H1 (cell line): ENCODE measurements around the gene UNC93A. TPM values are rescaled to one million over a fixed set of nuclear protein-coding genes. Genes with fewer than 3 reads are reported as not detected.
"Not testable (repeated sequence)": the region's sequence is repeated elsewhere in the genome, so short reads cannot be mapped to it uniquely, and the experiment has no call there.

Experiments
- CTCF ChIA-PET: fragments of 300-600 bp; sonication (Branson Sonifier 250); formaldehyde crosslinking; loops from one replicate; lab custom pipeline; 2021; ENCODE audit not compliant: partially characterized antibody; lab: Charles Lee
- POLR2A ChIA-PET: fragments of 300-600 bp; sonication (Branson Sonifier 250); formaldehyde crosslinking; loops from one replicate; lab custom pipeline; 2021; ENCODE audit warnings: inconsistent platforms; ENCODE audit not compliant: partially characterized antibody; lab: Charles Lee
- DNase-seq, 2 experiments: peaks; one replicate each; pipeline versions ENCODE4 v3.0.0 to v3.0.0-alpha.2; 2010 to 2022; ENCODE audit warnings: low spot score in 2 of 2, low read depth in 1 of 2, mixed read lengths in 1 of 2
- FAIRE-seq: peaks from 2 replicates; lab custom pipeline; 2011; peaks lifted over from hg19 to GRCh38; lab: Jason Lieb, UNC
- H2AFZ ChIP-seq: 2 replicates; pipeline ENCODE4 v1.8.1; 2012; ENCODE audit warnings: low read length, inconsistent platforms
- H2AK5ac ChIP-seq: 2 replicates; pipeline ENCODE4 v1.6.1; 2013; ENCODE audit warnings: low read depth, low read length
- H2BK120ac ChIP-seq: replicated peaks from 2 replicates; pipeline ENCODE3; 2013; ENCODE audit warnings: low read depth, low read length, inconsistent platforms
- H2BK12ac ChIP-seq: 2 replicates; pipeline ENCODE4 v1.6.1; 2013; ENCODE audit warnings: low read depth, low read length
- H2BK15ac ChIP-seq: 2 replicates; pipeline ENCODE4 v1.6.1; 2013; ENCODE audit warnings: low read length
- H2BK20ac ChIP-seq: 2 replicates; pipeline ENCODE4 v1.6.1; 2013; ENCODE audit warnings: low read length
- H2BK5ac ChIP-seq: 2 replicates; pipeline ENCODE4 v1.6.1; 2013; ENCODE audit warnings: low read depth, low read length
- H3K14ac ChIP-seq: 2 replicates; pipeline ENCODE4 v1.6.1; 2013; ENCODE audit warnings: inconsistent platforms; ENCODE audit not compliant: insufficient read length
- H3K18ac ChIP-seq: 2 replicates; pipeline ENCODE4 v1.6.1; 2013; ENCODE audit warnings: low read length; ENCODE audit errors: extremely low read depth
- H3K23ac ChIP-seq: 2 replicates; pipeline ENCODE4 v1.6.1; 2013; ENCODE audit warnings: inconsistent platforms; ENCODE audit not compliant: insufficient read length
- H3K23me2 ChIP-seq: 2 replicates; pipeline ENCODE4 v1.6.1; 2013; ENCODE audit warnings: low read depth, low read length
- H3K27ac ChIP-seq: 2 replicates; pipeline ENCODE4 v1.6.1; 2011; ENCODE audit warnings: low read depth, low read length, inconsistent platforms
- H3K27me3 ChIP-seq, 4 experiments: replicated peaks in 1 of 4; 1 replicate in 1 of 4; 2 replicates in 3 of 4; pipeline versions ENCODE4 v1.6.1 to v1.8.1; 2011 to 2013; ENCODE audit warnings: low read length in 3 of 4, mild to moderate bottlenecking in 3 of 4, inconsistent platforms in 2 of 4, mixed read lengths in 2 of 4, moderate library complexity in 1 of 4; ENCODE audit not compliant: control insufficient read depth in 3 of 4, insufficient read depth in 3 of 4; ENCODE audit errors: extremely low read depth in 1 of 4
- H3K36me3 ChIP-seq, 4 experiments: 2 replicates each; pipeline versions ENCODE4 v1.6.1 to v1.8.1; 2011 to 2013; ENCODE audit warnings: mild to moderate bottlenecking in 4 of 4, low read length in 3 of 4, moderate library complexity in 2 of 4, control low read depth in 1 of 4, inconsistent platforms in 1 of 4; ENCODE audit not compliant: insufficient read depth in 4 of 4, control insufficient read depth in 2 of 4
- H3K4ac ChIP-seq: replicated peaks from 2 replicates; pipeline ENCODE3; 2013; ENCODE audit warnings: low read length, low read depth, mixed read lengths, inconsistent platforms; ENCODE audit not compliant: insufficient read length
- H3K4me1 ChIP-seq, 4 experiments: replicated peaks in 1 of 4; 1 replicate in 1 of 4; 2 replicates in 3 of 4; pipeline versions ENCODE4 v1.6.1 to v1.8.1; 2011 to 2013; ENCODE audit warnings: low read length in 3 of 4, inconsistent platforms in 2 of 4, mixed read lengths in 1 of 4; ENCODE audit not compliant: insufficient read depth in 4 of 4, control insufficient read depth in 3 of 4
- H3K4me2 ChIP-seq, 2 experiments: 2 replicates each; pipeline versions ENCODE4 v1.6.1 to v1.8.1; 2011 to 2013; ENCODE audit warnings: low read depth in 2 of 2, low read length in 2 of 2, control low read depth in 1 of 2, inconsistent platforms in 1 of 2, mild to moderate bottlenecking in 1 of 2; ENCODE audit not compliant: insufficient read depth in 1 of 2
- H3K4me3 ChIP-seq, 4 experiments: fragments of 200-600, 300-600 bp in 1 of 4; sonication (generic), shearing (Covaris generic), sonication (Bioruptor Twin) in 1 of 4; 2 replicates each; pipeline versions ENCODE4 v1.5.1 to v1.8.1; 2011 to 2016; ENCODE audit warnings: low read length in 4 of 4, low read depth in 3 of 4, control low read depth in 2 of 4, inconsistent platforms in 2 of 4, mild to moderate bottlenecking in 2 of 4, mixed read lengths in 1 of 4, moderate library complexity in 1 of 4; ENCODE audit not compliant: insufficient read depth in 2 of 4; ENCODE audit errors: extremely low read depth in 1 of 4
- H3K56ac ChIP-seq: replicated peaks from 2 replicates; pipeline ENCODE3; 2013; ENCODE audit warnings: low read depth, mild to moderate bottlenecking, mixed read lengths, low read length, inconsistent platforms; ENCODE audit not compliant: insufficient read length
- H3K79me1 ChIP-seq: 2 replicates; pipeline ENCODE4 v1.6.1; 2013; ENCODE audit warnings: low read depth, low read length, control low read depth
- H3K79me2 ChIP-seq, 2 experiments: 2 replicates each; pipeline versions ENCODE4 v1.6.1 to v1.8.1; 2012 to 2013; ENCODE audit warnings: low read length in 2 of 2, mild to moderate bottlenecking in 2 of 2, inconsistent platforms in 1 of 2; ENCODE audit not compliant: insufficient read depth in 2 of 2, control insufficient read depth in 1 of 2
- H3K9ac ChIP-seq, 4 experiments: replicated peaks in 1 of 4; 1 replicate in 1 of 4; 2 replicates in 3 of 4; pipeline versions ENCODE4 v1.6.1 to v1.8.1; 2011 to 2013; ENCODE audit warnings: low read depth in 3 of 4, low read length in 3 of 4, control low read depth in 2 of 4, mild to moderate bottlenecking in 2 of 4, moderate library complexity in 2 of 4, inconsistent platforms in 1 of 4; ENCODE audit errors: extremely low read depth in 1 of 4
- H3K9me3 ChIP-seq, 2 experiments: 2 replicates each; pipeline versions ENCODE4 v1.6.1 to v1.8.1; 2012 to 2013; ENCODE audit warnings: mild to moderate bottlenecking in 2 of 2, moderate library complexity in 2 of 2, control low read depth in 1 of 2, inconsistent platforms in 1 of 2, low read depth in 1 of 2, low read length in 1 of 2, mixed read lengths in 1 of 2; ENCODE audit not compliant: insufficient read depth in 2 of 2
- H4K20me1 ChIP-seq, 2 experiments: replicated peaks in 1 of 2; 2 replicates each; pipeline versions ENCODE3 to v1.8.1; 2011 to 2013; ENCODE audit warnings: inconsistent platforms in 2 of 2, low read length in 2 of 2, mild to moderate bottlenecking in 1 of 2; ENCODE audit not compliant: insufficient read depth in 2 of 2, control insufficient read depth in 1 of 2
- H4K5ac ChIP-seq: 2 replicates; pipeline ENCODE4 v1.6.1; 2013; ENCODE audit warnings: low read length, low read depth, mixed read lengths, inconsistent platforms; ENCODE audit not compliant: insufficient read length
- H4K8ac ChIP-seq: 2 replicates; pipeline ENCODE4 v1.8.0; 2013; ENCODE audit warnings: mild to moderate bottlenecking, moderate library complexity, low read length, inconsistent platforms; ENCODE audit not compliant: insufficient read depth; ENCODE audit errors: extremely low read depth
- H4K91ac ChIP-seq: replicated peaks from 2 replicates; pipeline ENCODE3; 2013; ENCODE audit warnings: low read length, mixed read lengths, inconsistent platforms; ENCODE audit not compliant: insufficient read length
- WGBS, 2 experiments: shearing (Covaris generic) in 1 of 2; methylation state at CpG; one replicate each; pipeline versions ENCODE4 v1.1.6 to v1.1.7; 2013 to 2015; ENCODE audit warnings: low lambda C conversion rate in 2 of 2, mixed read lengths in 2 of 2, inconsistent platforms in 1 of 2, low coverage in 1 of 2, missing lambda C conversion rate in 1 of 2; ENCODE audit not compliant: insufficient replicate concordance in 2 of 2, insufficient coverage in 1 of 2, insufficient read length in 1 of 2; ENCODE audit errors: extremely low coverage in 1 of 2, missing lambda C conversion rate in 1 of 2; 5-methylcytosine and 5-hydroxymethylcytosine counted together
- polyA plus RNA-seq, 7 experiments: library from polyadenylated mRNA; depleted of rRNA in 3 of 7; stranded (reverse) in 5 of 7; unstranded in 2 of 7; fragments of >200 nt in 5 of 7; fragments of 200-250 nt in 2 of 7; gene quantifications; 1 replicate in 5 of 7; 2 replicates in 1 of 7; 4 replicates in 1 of 7; pipeline versions ENCODE4 v1.2.1 to v1.2.3, GENCODE V29; 2011 to 2013; ENCODE audit warnings: missing spikeins in 2 of 7, mixed read lengths in 2 of 7
- total RNA-seq: library from RNA; stranded (reverse); fragmentation: NEBNext Ultra II Directional; extraction: Animal tissue kit (Norgen Biotek cat#: 25700); gene quantifications from 2 replicates; pipeline ENCODE4 v1.2.1, GENCODE V29; 2021

The UNC93A gene
- total and polyA plus RNA-seq, 2 of the 8 experiments (the other 6 are each of a cell fraction or from before 2014, with no cell fraction given): 0.39 TPM; not detected in 1

- H2BK20ac ChIP-seq: peak overlapping the region; percentile 2; the same call in 1 of the 2 replicates
- not testable (repeated sequence) for H4K8ac ChIP-seq, H3K27me3 ChIP-seq, H3K9ac ChIP-seq, H3K79me2 ChIP-seq, H4K5ac ChIP-seq, H3K4me3 ChIP-seq, H2BK15ac ChIP-seq, H3K36me3 ChIP-seq, H4K20me1 ChIP-seq, DNase-seq, H3K27ac ChIP-seq, H3K23me2 ChIP-seq, H3K23ac ChIP-seq, H2AFZ ChIP-seq, FAIRE-seq, H3K4ac ChIP-seq, H2AK5ac ChIP-seq, H3K56ac ChIP-seq, H3K14ac ChIP-seq, H3K79me1 ChIP-seq, H3K9me3 ChIP-seq
- H3K4me1 ChIP-seq: peaks cover 8 to 24% (median 17%) of the 10 kb centered on the region in 4 experiments
- peak overlapping the region; percentile 76; the same call in 1 of the 2 replicates for H2BK12ac ChIP-seq
- ChIA-PET CTCF (interaction anchor here (0.9 kb wide), 1 partner anchor 25 kb away, joined by 5 read pairs; no protein-coding TSS in a partner anchor), POLR2A (interaction anchor here (1.0 kb wide), 2 partner anchors 25 to 42 kb away, joined by 3 read pairs; no protein-coding TSS in a partner anchor)
- H2BK5ac ChIP-seq: peak overlapping the region; percentile 76; the same call in 1 of the 2 replicates
- peak overlapping the region in 1 of 2 experiments; percentile 46; a peak in 2 of 4 replicates for H3K4me2 ChIP-seq
- WGBS, 2 experiments: 56% methylated on average over 5 of the region's 5 CpGs; no CpG with 5 or more reads in 1 of the 2 experiments
- peak overlapping the region; percentile 91 for H2BK120ac ChIP-seq
- peak overlapping the region; percentile 84 for H3K18ac ChIP-seq
- peak overlapping the region; percentile 66 for H4K91ac ChIP-seq
Observed at GRCh38 chr6:167280466-167280865, 10.6 kb upstream of the UNC93A start.
